ENCODE measurements around the gene HSPA12A.

HSPA12A gene

DNA sequence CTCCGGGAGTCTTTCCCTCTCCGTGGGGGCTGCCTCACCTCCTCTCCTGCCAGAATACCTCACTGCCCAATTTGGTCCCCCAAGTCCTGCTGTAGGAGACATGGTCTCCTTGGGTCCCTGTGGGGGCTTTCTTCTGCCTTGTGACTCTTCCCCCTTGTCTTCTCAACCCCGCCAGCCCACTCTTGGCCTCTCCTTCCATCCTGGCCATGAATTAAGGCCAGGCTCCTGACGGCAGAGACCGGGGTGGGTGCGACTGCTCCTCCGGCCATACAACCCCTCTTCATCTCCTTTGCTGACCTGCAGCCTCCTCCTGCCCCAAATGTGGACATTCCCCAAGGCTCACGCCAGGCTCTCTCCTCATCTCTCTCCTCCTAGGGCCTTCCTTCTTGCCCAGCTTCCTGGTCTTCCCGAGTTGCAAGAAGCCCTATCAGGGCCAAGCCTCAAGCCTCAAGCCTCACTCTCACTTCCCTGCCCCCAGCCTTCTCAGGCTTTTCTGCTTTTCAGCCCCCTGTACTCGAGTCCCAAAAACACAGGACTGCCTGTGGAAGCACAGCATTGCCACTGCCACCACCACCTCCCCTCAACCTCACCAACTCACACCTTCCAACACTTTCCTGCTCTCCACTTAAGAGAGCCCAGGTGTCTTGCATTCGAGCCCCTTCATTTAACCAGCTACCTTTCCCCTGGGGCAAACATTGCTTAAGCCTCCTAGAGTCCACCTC, 120.3 kb downstream of the HSPA12A start:
- FAIRE-seq: no peak

DNA sequence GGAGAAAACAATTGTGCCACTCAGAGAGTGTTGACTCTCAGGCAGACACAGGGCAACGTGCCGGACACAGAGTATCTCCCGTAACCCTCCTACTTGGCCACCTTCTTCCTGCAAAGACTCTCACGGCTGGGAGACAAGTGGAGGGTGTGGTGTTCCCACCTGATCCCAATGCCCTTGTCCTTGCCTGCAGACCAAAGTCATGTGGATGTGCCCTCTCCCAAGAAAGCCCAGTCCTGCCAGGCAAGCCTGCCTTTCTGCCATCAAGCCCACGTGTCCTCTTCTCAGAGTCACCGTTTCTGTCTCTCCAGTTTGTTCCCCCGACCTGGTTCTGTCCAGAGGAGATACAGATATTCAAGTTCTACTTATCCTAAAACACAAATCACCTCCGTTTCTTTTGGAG, 120.9 kb downstream of the HSPA12A start:
- FAIRE-seq: no peak
